ENCODE data around the gene MTHFD1. TPM values are rescaled to one million over a fixed set of nuclear protein-coding genes. Genes with fewer than 3 reads are reported as not detected.

Gene MTHFD1
- total and polyA plus RNA-seq, 2 donors (not counting 3 experiments of a cell fraction or from before 2014, with no cell fraction given) = 26.3 to 114 TPM

DNA sequence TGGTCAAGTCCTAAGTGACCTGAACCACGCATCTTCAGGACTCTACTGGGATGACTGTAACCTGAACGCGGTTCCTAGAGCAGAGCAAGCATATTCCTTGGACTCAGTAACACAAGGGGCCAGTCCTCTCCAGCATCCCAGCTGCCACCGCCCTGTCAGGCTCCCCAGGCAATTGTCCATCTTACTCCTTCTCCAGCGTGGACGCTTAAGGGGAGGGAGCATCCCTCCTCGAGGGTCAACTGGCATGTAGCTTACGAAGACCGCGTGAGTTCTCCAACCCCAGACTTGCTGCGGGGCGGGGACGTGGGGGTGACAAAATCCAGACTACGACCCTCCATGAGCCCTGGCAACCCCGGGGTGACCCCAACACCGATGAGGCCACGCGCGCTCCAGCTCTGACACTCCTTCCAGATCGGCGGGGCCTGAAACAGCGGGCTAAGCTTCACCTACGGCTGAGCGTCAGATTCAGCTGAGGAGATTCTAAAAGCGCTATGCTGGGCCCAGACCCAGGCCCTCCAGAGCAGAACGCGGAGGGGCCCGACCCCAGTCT lies 846 bp upstream of the MTHFD1 start:
- peak overlapping the region; percentile 94 for H3K9ac ChIP-seq (replicated peaks; ENCODE audit: extremely low read depth, insufficient read depth, low read length)
- H2AFZ ChIP-seq (ENCODE audit: low read depth, low read length) = peak overlapping the region; percentile 77
- POLR2A ChIA-PET = interaction anchor here (0.6 to 2.1 kb wide), 6 partner anchors 43 to 956 kb away, joined by 3 to 12 read pairs (median 4); partner anchors contain the start of gene HSPA2
- peaks cover 33% of the 10 kb centered on the region for H3K79me2 ChIP-seq (ENCODE audit: control insufficient read depth, insufficient read depth, low read length)
- no peak for TF ChIP-seq FOS (IDR thresholded peaks at IDR 0.05; ENCODE audit: borderline replicate concordance, insufficient read depth, low read length)
- TF ChIP-seq POLR2A (IDR thresholded peaks at IDR 0.05; ENCODE audit: low read depth, low read length) = no peak
- TF ChIP-seq, protein P1, sequence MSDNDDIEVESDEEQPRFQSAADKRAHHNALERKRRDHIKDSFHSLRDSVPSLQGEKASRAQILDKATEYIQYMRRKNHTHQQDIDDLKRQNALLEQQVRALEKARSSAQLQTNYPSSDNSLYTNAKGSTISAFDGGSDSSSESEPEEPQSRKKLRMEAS (IDR thresholded peaks at IDR 0.05; ENCODE audit: insufficient read depth, insufficient read length) = no peak
- TF ChIP-seq, protein P2, sequence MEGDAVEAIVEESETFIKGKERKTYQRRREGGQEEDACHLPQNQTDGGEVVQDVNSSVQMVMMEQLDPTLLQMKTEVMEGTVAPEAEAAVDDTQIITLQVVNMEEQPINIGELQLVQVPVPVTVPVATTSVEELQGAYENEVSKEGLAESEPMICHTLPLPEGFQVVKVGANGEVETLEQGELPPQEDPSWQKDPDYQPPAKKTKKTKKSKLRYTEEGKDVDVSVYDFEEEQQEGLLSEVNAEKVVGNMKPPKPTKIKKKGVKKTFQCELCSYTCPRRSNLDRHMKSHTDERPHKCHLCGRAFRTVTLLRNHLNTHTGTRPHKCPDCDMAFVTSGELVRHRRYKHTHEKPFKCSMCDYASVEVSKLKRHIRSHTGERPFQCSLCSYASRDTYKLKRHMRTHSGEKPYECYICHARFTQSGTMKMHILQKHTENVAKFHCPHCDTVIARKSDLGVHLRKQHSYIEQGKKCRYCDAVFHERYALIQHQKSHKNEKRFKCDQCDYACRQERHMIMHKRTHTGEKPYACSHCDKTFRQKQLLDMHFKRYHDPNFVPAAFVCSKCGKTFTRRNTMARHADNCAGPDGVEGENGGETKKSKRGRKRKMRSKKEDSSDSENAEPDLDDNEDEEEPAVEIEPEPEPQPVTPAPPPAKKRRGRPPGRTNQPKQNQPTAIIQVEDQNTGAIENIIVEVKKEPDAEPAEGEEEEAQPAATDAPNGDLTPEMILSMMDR (IDR thresholded peaks at IDR 0.05; ENCODE audit: extremely low read depth in 1 of 2, insufficient read depth in 1 of 2, low read depth in 1 of 2, low read length in 2 of 2) = no peak
- TF ChIP-seq POLR2AphosphoS5 (IDR thresholded peaks at IDR 0.05; ENCODE audit: insufficient read depth, low read depth, low read length) = no peak
- TF ChIP-seq GATA2 (IDR thresholded peaks at IDR 0.05; ENCODE audit: insufficient read depth, insufficient read length, low read depth, low read length) = no peak
- no peak for TF ChIP-seq JUN (IDR thresholded peaks at IDR 0.05; ENCODE audit: borderline replicate concordance, insufficient read depth, insufficient read length, low read depth)
- TF ChIP-seq MYC (IDR thresholded peaks at IDR 0.05; ENCODE audit: low read depth, low read length) = no peak
- TF ChIP-seq EZH2 (IDR thresholded peaks at IDR 0.05; ENCODE audit: borderline replicate concordance, low read depth, low read length, severe bottlenecking) = no peak
- CTCF ChIA-PET = interaction anchor here (0.9 to 2.5 kb wide), 16 partner anchors 11 to 377 kb away, joined by 3 to 14 read pairs (median 4); partner anchors contain the start of gene HSPA2
- peaks cover 0 to 3% of the 10 kb centered on the region in 2 experiments for H3K36me3 ChIP-seq (ENCODE audit: control insufficient read depth in 2 of 2, extremely low read depth in 1 of 2, insufficient read depth in 2 of 2, low read length in 2 of 2)
- DNase-seq (ENCODE audit: low read depth, low spot score) (peak; percentile 41), FAIRE-seq (no peak)
- peak overlapping the region; percentile 38 to 56 (median 44) for H3K4me3 ChIP-seq (replicated peaks in 1 of 3; ENCODE audit: insufficient read depth in 1 of 3, low read depth in 1 of 3, low read length in 3 of 3)
- peaks cover 16% of the 10 kb centered on the region for H3K4me1 ChIP-seq (ENCODE audit: control insufficient read depth, extremely low read depth, insufficient read depth, low read length)
- H4K20me1 ChIP-seq (replicated peaks; ENCODE audit: control insufficient read depth, extremely low read depth, insufficient read depth, low read length) = no peaks in the 10 kb centered on the region
- H3K9me1 ChIP-seq (replicated peaks; ENCODE audit: control insufficient read depth, extremely low read depth, insufficient read depth, low read length) = no peaks in the 10 kb centered on the region
- peak overlapping the region; percentile 68 for H3K27ac ChIP-seq (ENCODE audit: insufficient read depth, low read depth, low read length)
- peak overlapping the region; percentile 47 for H3K4me2 ChIP-seq (ENCODE audit: insufficient read depth, low read length)
- H3K27me3 ChIP-seq (ENCODE audit: control insufficient read depth in 2 of 2, insufficient read depth in 2 of 2, low read length in 2 of 2) = no peaks in the 10 kb centered on the region
- dilution Hi-C loops (cut with MboI; ENCODE audit: extremely low pct_ligation_motif_present, low sequenced_read_pairs) (no loop called here), intact Hi-C loops (cut with micrococcal nuclease) (loop anchor here (10.0 kb wide), 1 partner anchor 533 kb away; the partner anchor contains the start of gene SYNE2)
- BruUV-seq (replicated peaks) = TSS peak; percentile 80
- no peaks in the 10 kb centered on the region for H3K9me3 ChIP-seq (replicated peaks; ENCODE audit: control insufficient read depth, insufficient read depth, low read length)

All from endothelial cell of umbilical vein (primary cell).